IMR-90 (cell line): ENCODE data around the gene CRYBA1. TPM values are rescaled to one million over a fixed set of nuclear protein-coding genes. Genes with fewer than 3 reads are reported as not detected.

Experiments
- ATAC-seq: fragments of 200-7000 bp; cut with Tn5 transposase; 2 replicates; pipeline ENCODE4 v1.9.1; 2020; ENCODE audit warnings: low read depth, mild to moderate bottlenecking, moderate library complexity
- BruUV-seq: library from RNA; stranded (reverse); fragments of 400-500 nt; replicated peaks from 2 replicates; lab custom pipeline; 2021; lab: Mats Ljungman, UMichigan
- CTCF ChIA-PET: fragments of 300-600 bp; formaldehyde crosslinking; extraction: SDS; loops from one replicate; lab custom pipeline; 2021; ENCODE audit warnings: antibody characterized with exemption; lab: Yijun Ruan, JAX
- POLR2A ChIA-PET: fragments of 300-600 bp; sonication (Branson Sonifier 250); formaldehyde crosslinking; loops from one replicate; lab custom pipeline; 2022; ENCODE audit warnings: antibody characterized with exemption; ENCODE audit not compliant: unreplicated experiment; lab: Charles Lee
- DNase-seq: peaks from one replicate; pipeline ENCODE4 v3.0.0; 2013
- H2AFZ ChIP-seq: replicated peaks from 2 replicates; pipeline ENCODE3; 2013; ENCODE audit warnings: low read length, mild to moderate bottlenecking; ENCODE audit not compliant: poor library complexity
- H2AK5ac ChIP-seq: 2 replicates; pipeline ENCODE4 v1.6.1; 2013; ENCODE audit warnings: low read depth, low read length, inconsistent platforms
- H2AK9ac ChIP-seq: replicated peaks from 2 replicates; pipeline ENCODE3; 2013; ENCODE audit warnings: mild to moderate bottlenecking, low read depth, low read length, moderate library complexity; ENCODE audit not compliant: poor library complexity
- H2BK120ac ChIP-seq: 2 replicates; pipeline ENCODE4 v1.6.1; 2013; ENCODE audit warnings: low read depth, low read length, inconsistent platforms
- H2BK15ac ChIP-seq: 3 replicates; pipeline ENCODE4 v1.6.1; 2013; ENCODE audit warnings: low read depth, low read length, inconsistent platforms
- H2BK20ac ChIP-seq: 2 replicates; pipeline ENCODE4 v1.6.1; 2013; ENCODE audit warnings: low read depth, mild to moderate bottlenecking, inconsistent platforms, low read length, moderate library complexity
- H2BK5ac ChIP-seq: 2 replicates; pipeline ENCODE4 v1.6.1; 2013; ENCODE audit warnings: mild to moderate bottlenecking, low read depth, low read length, inconsistent platforms; ENCODE audit not compliant: poor library complexity, severe bottlenecking
- H3K14ac ChIP-seq: replicated peaks from 2 replicates; pipeline ENCODE4 v1.6.1; 2013; ENCODE audit warnings: low read depth, low read length, inconsistent platforms
- H3K18ac ChIP-seq: 2 replicates; pipeline ENCODE4 v1.6.1; 2013; ENCODE audit warnings: low read depth, low read length, control low read depth
- H3K23ac ChIP-seq: 2 replicates; pipeline ENCODE4 v1.6.1; 2013; ENCODE audit warnings: low read depth, low read length, inconsistent platforms
- H3K27ac ChIP-seq: 2 replicates; pipeline ENCODE4 v1.5.1; 2013; ENCODE audit warnings: mild to moderate bottlenecking, control low read depth, low read length; ENCODE audit not compliant: insufficient read depth
- H3K27me3 ChIP-seq: 2 replicates; pipeline ENCODE4 v1.6.1; 2013; ENCODE audit warnings: low read length; ENCODE audit not compliant: control insufficient read depth, insufficient read depth
- H3K36me3 ChIP-seq: 2 replicates; pipeline ENCODE4 v1.6.1; 2013; ENCODE audit warnings: low read length, mixed read lengths; ENCODE audit not compliant: control insufficient read depth, insufficient read depth
- H3K4ac ChIP-seq: 2 replicates; pipeline ENCODE4 v1.6.1; 2013; ENCODE audit warnings: low read depth, low read length, inconsistent platforms
- H3K4me1 ChIP-seq: 2 replicates; pipeline ENCODE4 v1.6.1; 2013; ENCODE audit warnings: low read length, mixed read lengths; ENCODE audit not compliant: control insufficient read depth, insufficient read depth
- H3K4me2 ChIP-seq: 2 replicates; pipeline ENCODE4 v1.6.1; 2013; ENCODE audit warnings: low read depth, mild to moderate bottlenecking, control low read depth, low read length, moderate library complexity
- H3K4me3 ChIP-seq: 2 replicates; pipeline ENCODE4 v1.5.1; 2013; ENCODE audit warnings: low read depth, mild to moderate bottlenecking, control low read depth, low read length, moderate library complexity; ENCODE audit not compliant: insufficient read depth
- H3K56ac ChIP-seq: 2 replicates; pipeline ENCODE4 v1.6.1; 2013; ENCODE audit warnings: low read length, inconsistent platforms; ENCODE audit not compliant: insufficient read depth; ENCODE audit errors: extremely low read depth
- H3K79me1 ChIP-seq, 2 experiments: 2 replicates each; pipeline ENCODE4 v1.6.1; 2013; ENCODE audit warnings: low read length in 2 of 2, inconsistent platforms in 1 of 2, low read depth in 1 of 2
- H3K9ac ChIP-seq: 2 replicates; pipeline ENCODE4 v1.6.1; 2013; ENCODE audit warnings: low read depth, low read length, control low read depth
- H3K9me1 ChIP-seq: 2 replicates; pipeline ENCODE4 v1.6.1; 2013; ENCODE audit warnings: low read length, inconsistent platforms; ENCODE audit not compliant: insufficient read depth
- H3K9me3 ChIP-seq: 2 replicates; pipeline ENCODE4 v1.6.1; 2013; ENCODE audit warnings: low read length; ENCODE audit not compliant: control insufficient read depth, insufficient read depth
- H4K20me1 ChIP-seq: 2 replicates; pipeline ENCODE4 v1.6.1; 2013; ENCODE audit warnings: low read length, inconsistent platforms; ENCODE audit not compliant: insufficient read depth
- H4K5ac ChIP-seq: 2 replicates; pipeline ENCODE4 v1.6.1; 2013; ENCODE audit warnings: mild to moderate bottlenecking, low read depth, low read length, control low read depth
- H4K8ac ChIP-seq, 2 experiments: 2 replicates each; pipeline ENCODE4 v1.6.1; 2013; ENCODE audit warnings: low read depth in 2 of 2, low read length in 2 of 2, control low read depth in 1 of 2, inconsistent platforms in 1 of 2
- H4K91ac ChIP-seq: 2 replicates; pipeline ENCODE4 v1.6.1; 2013; ENCODE audit warnings: low read depth, low read length, inconsistent platforms; ENCODE audit not compliant: insufficient read depth
- BHLHE40 ChIP-seq: fragments of 150-350 bp; IDR thresholded peaks from 2 replicates; pipeline ENCODE4 v1.6.1; 2016; ENCODE audit warnings: mild to moderate bottlenecking, low read depth, low read length
- CEBPB ChIP-seq: IDR thresholded peaks from 2 replicates; pipeline ENCODE4 v1.6.1; 2012; ENCODE audit warnings: low read depth, low read length, improper control_type of control experiment
- CHD1 ChIP-seq: IDR thresholded peaks from 2 replicates; pipeline ENCODE4 v1.6.1; 2012; ENCODE audit warnings: low read depth, low read length, improper control_type of control experiment
- ELK1 ChIP-seq: fragments of 150-350 bp; IDR thresholded peaks from 2 replicates; pipeline ENCODE4 v1.6.1; 2016; ENCODE audit warnings: low read depth, mild to moderate bottlenecking, low read length, moderate library complexity, borderline replicate concordance
- FOS ChIP-seq: fragments of 150-350 bp; IDR thresholded peaks from 2 replicates; pipeline ENCODE4 v1.6.1; 2016; ENCODE audit warnings: low read depth, low read length
- MAFK ChIP-seq: IDR thresholded peaks from 2 replicates; pipeline ENCODE4 v1.6.1; 2012; ENCODE audit warnings: low read depth, low read length, improper control_type of control experiment
- MAZ ChIP-seq: IDR thresholded peaks from 2 replicates; pipeline ENCODE4 v1.6.1; 2012; ENCODE audit warnings: low read depth, mild to moderate bottlenecking, low read length, improper control_type of control experiment, moderate library complexity, borderline replicate concordance
- MXI1 ChIP-seq: IDR thresholded peaks from 2 replicates; pipeline ENCODE4 v1.6.1; 2012; ENCODE audit warnings: low read depth, mild to moderate bottlenecking, low read length, moderate library complexity, borderline replicate concordance
- NFE2L2 ChIP-seq: fragments of 150-350 bp; IDR thresholded peaks from 2 replicates; pipeline ENCODE4 v1.6.1; 2016; ENCODE audit warnings: low read depth, mild to moderate bottlenecking, low read length
- POLR2A ChIP-seq: IDR thresholded peaks from 2 replicates; pipeline ENCODE4 v1.6.1; 2012; ENCODE audit warnings: mild to moderate bottlenecking, low read depth, low read length
- RAD21 ChIP-seq: IDR thresholded peaks from 2 replicates; pipeline ENCODE4 v1.6.1; 2012; ENCODE audit warnings: low read length, improper control_type of control experiment
- RCOR1 ChIP-seq: IDR thresholded peaks from 2 replicates; pipeline ENCODE4 v1.6.1; 2012; ENCODE audit warnings: mild to moderate bottlenecking, low read length, improper control_type of control experiment; ENCODE audit not compliant: insufficient replicate concordance
- RFX5 ChIP-seq: IDR thresholded peaks from 2 replicates; pipeline ENCODE4 v1.8.0; 2012; ENCODE audit warnings: low read depth, mild to moderate bottlenecking, low read length, moderate library complexity
- SMC3 ChIP-seq: fragments of 150-350 bp; IDR thresholded peaks from 2 replicates; pipeline ENCODE4 v1.6.1; 2016; ENCODE audit warnings: low read depth, mild to moderate bottlenecking, antibody characterized with exemption, low read length, moderate library complexity
- WGBS, 2 experiments: methylation state at CpG; one replicate each; pipeline versions ENCODE4 v1.1.5 to v1.1.7; 2013; ENCODE audit warnings: missing lambda C conversion rate in 2 of 2; ENCODE audit not compliant: insufficient read length in 1 of 2; ENCODE audit errors: extremely low coverage in 2 of 2; 5-methylcytosine and 5-hydroxymethylcytosine counted together
- dilution Hi-C: fragments of 300-500 bp; cut with HindIII; formaldehyde crosslinking; loops from one replicate; pipeline ENCODE4 v1.14.3; 2018; ENCODE audit warnings: low sequenced_read_pairs; ENCODE audit not compliant: unreplicated experiment
- in situ Hi-C: fragments of 300-500 bp; cut with MboI; formaldehyde crosslinking; loops from 3 replicates; pipeline ENCODE4 v1.14.3; 2019; ENCODE audit warnings: low sequenced_read_pairs, inconsistent platforms, mixed read lengths
- intact Hi-C: fragments of 100-400 bp; cut with micrococcal nuclease; formaldehyde crosslinking; loops from 2 replicates; pipeline ENCODE4 v1.10.0; 2022
- polyA plus RNA-seq, 3 experiments: library from polyadenylated mRNA; depleted of rRNA; stranded (reverse); fragments of >200 nt; gene quantifications; 2 replicates each; pipeline ENCODE4 v1.2.3, GENCODE V29; 2012; ENCODE audit warnings: low replicate concordance in 1 of 3
- total RNA-seq: library from RNA; depleted of rRNA; stranded (reverse); fragments of >200 nt; gene quantifications from 2 replicates; pipeline ENCODE4 v1.2.3, GENCODE V29; 2012
- TF ChIP-seq, protein P1 (sequence below): conservative IDR thresholded peaks from 2 replicates; pipeline ENCODE4 v1.5.1; 2012; ENCODE audit warnings: mild to moderate bottlenecking, low read depth, low read length, improper control_type of control experiment
- TF ChIP-seq, protein P2 (sequence below): fragments of 150-350 bp; IDR thresholded peaks from 2 replicates; pipeline ENCODE4 v1.6.1; 2017; ENCODE audit warnings: mild to moderate bottlenecking, antibody characterized with exemption, low read length, low read depth

The CRYBA1 gene
- total and polyA plus RNA-seq, 2 of the 4 experiments (the other 2 are of a cell fraction), result not detected

DNA sequence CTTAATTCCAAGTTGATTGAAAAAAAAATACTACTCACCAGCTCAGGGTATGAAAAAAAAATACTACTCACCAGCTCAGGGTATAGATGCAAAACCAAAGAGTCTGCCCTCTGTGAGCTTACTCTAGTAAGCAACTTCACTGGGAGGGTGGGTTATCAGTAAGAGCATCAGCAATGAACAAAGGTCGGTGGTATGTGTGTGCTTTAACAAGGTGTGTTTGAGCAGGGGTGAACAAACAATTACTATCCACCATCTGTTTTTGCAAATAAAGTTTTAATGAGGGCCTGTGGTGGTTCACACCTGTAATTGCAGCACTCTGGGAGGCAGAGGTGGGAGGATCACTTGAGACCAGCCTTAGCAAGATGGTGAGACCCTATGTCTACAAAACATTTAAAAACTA, 27.3 kb downstream of the CRYBA1 start:
- no peak overlapping the region for H3K27ac ChIP-seq
- ChIA-PET POLR2A (no interaction called here), CTCF (interaction anchor here (0.9 kb wide), 1 partner anchor 16 kb away, joined by 4 read pairs; no protein-coding TSS in a partner anchor)
- H4K8ac ChIP-seq, result no peak overlapping the region
- H2AK5ac ChIP-seq, result no peak overlapping the region
- no peak for DNase-seq
- H3K79me1 ChIP-seq, result peaks cover 0 to 33% of the 10 kb centered on the region in 2 experiments; a peak in 3 of 4 replicates
- peaks cover 34% of the 10 kb centered on the region for H3K36me3 ChIP-seq
- in situ Hi-C loops (no loop called here), intact Hi-C loops (no loop called here), dilution Hi-C loops (no loop called here)
- H2BK5ac ChIP-seq, result no peak overlapping the region
- no peak overlapping the region for H3K14ac ChIP-seq
- no peak overlapping the region for H3K9ac ChIP-seq
- 0 out of 2 replicates have a peak overlapping the region, but pooled peaks have one; percentile 39 for H3K23ac ChIP-seq
- peaks cover 9% of the 10 kb centered on the region for H3K9me1 ChIP-seq
- no peak overlapping the region for H4K5ac ChIP-seq
- H3K4me2 ChIP-seq, result no peak overlapping the region
- no peaks in the 10 kb centered on the region for H3K27me3 ChIP-seq
- H2AK9ac ChIP-seq, result no peak overlapping the region
- H3K4me3 ChIP-seq, result no peak overlapping the region
- no peak overlapping the region for H2BK120ac ChIP-seq
- no peak overlapping the region for H2AFZ ChIP-seq
- no peak for TF ChIP-seq RCOR1
- no peak for TF ChIP-seq MAFK
- no peak for TF ChIP-seq ELK1
- TF ChIP-seq BHLHE40, result no peak
- TF ChIP-seq MXI1, result no peak
- no peak for TF ChIP-seq RAD21
- TF ChIP-seq POLR2A, result no peak
- TF ChIP-seq NFE2L2, result no peak
- TF ChIP-seq CHD1, result no peak
- TF ChIP-seq CEBPB, result no peak
- no peak for TF ChIP-seq RFX5
- no peak for TF ChIP-seq FOS
- TF ChIP-seq, protein P1, sequence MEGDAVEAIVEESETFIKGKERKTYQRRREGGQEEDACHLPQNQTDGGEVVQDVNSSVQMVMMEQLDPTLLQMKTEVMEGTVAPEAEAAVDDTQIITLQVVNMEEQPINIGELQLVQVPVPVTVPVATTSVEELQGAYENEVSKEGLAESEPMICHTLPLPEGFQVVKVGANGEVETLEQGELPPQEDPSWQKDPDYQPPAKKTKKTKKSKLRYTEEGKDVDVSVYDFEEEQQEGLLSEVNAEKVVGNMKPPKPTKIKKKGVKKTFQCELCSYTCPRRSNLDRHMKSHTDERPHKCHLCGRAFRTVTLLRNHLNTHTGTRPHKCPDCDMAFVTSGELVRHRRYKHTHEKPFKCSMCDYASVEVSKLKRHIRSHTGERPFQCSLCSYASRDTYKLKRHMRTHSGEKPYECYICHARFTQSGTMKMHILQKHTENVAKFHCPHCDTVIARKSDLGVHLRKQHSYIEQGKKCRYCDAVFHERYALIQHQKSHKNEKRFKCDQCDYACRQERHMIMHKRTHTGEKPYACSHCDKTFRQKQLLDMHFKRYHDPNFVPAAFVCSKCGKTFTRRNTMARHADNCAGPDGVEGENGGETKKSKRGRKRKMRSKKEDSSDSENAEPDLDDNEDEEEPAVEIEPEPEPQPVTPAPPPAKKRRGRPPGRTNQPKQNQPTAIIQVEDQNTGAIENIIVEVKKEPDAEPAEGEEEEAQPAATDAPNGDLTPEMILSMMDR, result no peak
- TF ChIP-seq SMC3, result no peak
- TF ChIP-seq, protein P2, sequence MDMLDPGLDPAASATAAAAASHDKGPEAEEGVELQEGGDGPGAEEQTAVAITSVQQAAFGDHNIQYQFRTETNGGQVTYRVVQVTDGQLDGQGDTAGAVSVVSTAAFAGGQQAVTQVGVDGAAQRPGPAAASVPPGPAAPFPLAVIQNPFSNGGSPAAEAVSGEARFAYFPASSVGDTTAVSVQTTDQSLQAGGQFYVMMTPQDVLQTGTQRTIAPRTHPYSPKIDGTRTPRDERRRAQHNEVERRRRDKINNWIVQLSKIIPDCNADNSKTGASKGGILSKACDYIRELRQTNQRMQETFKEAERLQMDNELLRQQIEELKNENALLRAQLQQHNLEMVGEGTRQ, result no peak
- no peak for TF ChIP-seq MAZ
- no peaks in the 10 kb centered on the region for H3K9me3 ChIP-seq
- H4K20me1 ChIP-seq, result peaks cover 96% of the 10 kb centered on the region
- no peak overlapping the region for H3K18ac ChIP-seq
- H2BK20ac ChIP-seq, result no peak overlapping the region
- H4K91ac ChIP-seq, result no peak overlapping the region
- H3K4ac ChIP-seq, result no peak overlapping the region
- BruUV-seq, result no TSS peak
- peaks cover 5% of the 10 kb centered on the region for H3K4me1 ChIP-seq
- WGBS, 2 experiments, result no CpG with 5 or more reads among the region's 1 CpG
- H3K56ac ChIP-seq, result no peak overlapping the region
- no peak for ATAC-seq
- no peak overlapping the region for H2BK15ac ChIP-seq
